NCI-H345 treated with DMSO at 0.1 percent for 48 hours (cell line): ENCODE results near the gene GNAQ.

ENCODE experiments used
- DNase-seq: peaks from one replicate; lab custom pipeline; 2025; ENCODE audit not compliant: unreplicated experiment; lab: John Stamatoyannopoulos, UW

The GNAQ gene

DNA sequence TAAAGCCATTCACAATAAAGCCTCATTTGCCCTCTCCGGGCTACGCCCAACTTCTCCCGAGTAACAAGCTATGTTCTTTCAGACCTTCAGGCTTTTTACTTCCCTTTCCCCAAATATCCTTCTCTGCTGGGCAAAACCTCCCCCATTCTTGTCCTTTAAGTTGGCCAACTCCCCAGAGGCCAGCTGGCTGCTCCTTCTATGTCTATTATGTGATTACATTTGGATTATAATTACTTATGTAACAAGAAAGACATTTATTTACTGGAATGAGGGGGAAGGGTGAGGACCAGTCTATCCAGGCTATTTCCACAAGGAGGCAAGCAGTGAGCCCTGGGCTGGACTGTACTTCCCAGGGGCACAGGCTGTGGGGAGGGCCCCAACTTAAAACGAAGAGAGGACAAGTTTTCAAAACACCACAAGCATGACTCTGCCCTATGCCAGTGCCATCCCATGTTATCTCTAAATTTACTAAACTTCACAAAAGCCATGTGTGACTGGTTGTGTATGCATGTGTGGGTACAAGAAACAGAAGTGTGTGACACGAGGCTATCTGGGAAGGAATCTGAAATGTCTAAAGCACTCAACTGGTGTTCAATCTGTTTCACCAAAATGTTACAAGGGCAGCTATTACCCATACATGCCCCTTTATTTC is 84.5 kb downstream of the GNAQ start:
- DNase-seq, result no peak

DNA sequence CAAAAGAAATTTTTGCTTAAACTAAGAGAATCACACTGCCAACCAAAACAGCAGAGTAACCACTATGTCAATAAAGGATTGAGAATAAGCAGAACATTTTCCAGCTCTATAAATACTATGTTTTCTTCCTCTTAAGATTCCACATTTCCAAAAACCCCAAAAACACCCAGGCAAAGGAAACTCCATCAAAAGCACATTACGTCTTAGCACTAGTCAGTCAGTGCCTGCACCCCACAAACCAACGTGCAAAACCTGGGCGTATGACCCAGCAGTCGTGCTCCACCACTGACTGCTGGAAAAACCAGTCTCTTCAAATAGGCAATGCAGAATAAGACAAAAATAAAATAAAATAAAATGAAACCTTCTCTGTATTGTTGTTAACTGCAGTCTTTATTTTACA is 85.3 kb downstream of the GNAQ start:
- no peak for DNase-seq

DNA sequence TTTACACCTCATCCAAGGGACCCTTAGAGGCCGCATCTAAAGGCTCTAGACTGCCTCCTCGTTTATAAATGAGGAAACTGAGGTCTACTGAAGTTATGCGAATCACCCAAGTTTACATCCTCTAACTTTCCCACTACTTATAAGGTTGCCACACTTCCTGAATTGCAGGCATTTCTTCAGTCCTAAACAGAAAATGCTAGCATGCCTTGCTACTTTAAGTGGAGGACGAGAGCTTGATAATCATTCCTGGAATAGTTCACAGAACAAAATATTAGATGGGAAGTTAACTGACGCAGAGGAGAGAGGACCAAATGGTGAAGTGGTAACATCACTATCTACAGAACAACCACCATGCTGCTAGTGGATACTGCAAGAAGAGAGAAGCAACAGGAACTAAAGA is 85.8 kb downstream of the GNAQ start:
- DNase-seq, result no peak

DNA sequence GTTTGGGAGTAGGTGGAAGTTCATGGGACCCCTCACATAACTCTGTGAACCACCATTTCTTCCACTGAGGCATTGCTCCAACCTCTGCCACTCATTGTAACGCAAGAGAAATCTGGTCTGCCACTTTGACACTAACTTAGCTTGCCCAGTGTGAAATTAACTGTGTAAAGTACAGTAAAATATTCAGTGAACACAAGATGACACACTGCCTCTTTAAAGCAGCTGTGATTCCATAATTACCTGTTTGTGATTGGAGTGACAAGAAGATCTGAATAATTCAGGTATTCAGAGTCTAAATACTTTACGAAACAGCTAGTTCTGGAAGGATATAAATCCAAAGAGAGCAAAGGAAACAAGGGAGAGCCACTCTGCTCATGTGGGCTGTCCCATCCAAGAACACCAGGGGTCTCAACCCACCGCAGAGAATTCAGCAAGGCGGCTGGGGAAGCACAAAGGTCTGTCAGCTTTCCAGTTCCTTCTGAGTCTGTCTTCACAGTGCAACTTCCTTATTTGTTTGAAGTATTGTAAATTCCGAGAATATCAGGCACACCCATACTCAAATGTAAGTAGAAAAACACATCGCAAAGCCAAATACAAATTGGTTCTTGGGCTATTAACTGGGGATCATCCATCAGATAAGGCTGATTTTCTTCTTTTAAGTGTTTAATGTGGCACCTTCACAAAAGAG is 86.9 kb downstream of the GNAQ start:
- no peak for DNase-seq

DNA sequence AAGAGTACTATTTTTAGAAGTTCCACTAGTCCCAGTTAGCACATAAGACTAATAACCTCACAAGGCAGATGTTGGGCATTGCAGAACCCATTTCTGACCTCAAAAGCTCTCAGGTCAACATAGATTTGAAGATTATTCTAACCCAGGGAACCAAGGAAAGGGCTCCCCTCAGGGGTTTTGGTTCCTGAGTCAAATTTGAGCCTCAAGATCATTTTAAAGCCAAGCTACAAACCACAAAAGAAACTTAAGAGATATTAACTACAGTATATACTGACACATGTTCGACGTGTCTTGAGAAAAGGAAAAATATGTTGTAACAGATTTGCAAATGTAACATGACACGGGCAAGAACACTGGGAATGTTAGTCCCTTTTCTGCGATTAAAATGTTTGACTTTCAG is 88.6 kb downstream of the GNAQ start:
- no peak for DNase-seq

DNA sequence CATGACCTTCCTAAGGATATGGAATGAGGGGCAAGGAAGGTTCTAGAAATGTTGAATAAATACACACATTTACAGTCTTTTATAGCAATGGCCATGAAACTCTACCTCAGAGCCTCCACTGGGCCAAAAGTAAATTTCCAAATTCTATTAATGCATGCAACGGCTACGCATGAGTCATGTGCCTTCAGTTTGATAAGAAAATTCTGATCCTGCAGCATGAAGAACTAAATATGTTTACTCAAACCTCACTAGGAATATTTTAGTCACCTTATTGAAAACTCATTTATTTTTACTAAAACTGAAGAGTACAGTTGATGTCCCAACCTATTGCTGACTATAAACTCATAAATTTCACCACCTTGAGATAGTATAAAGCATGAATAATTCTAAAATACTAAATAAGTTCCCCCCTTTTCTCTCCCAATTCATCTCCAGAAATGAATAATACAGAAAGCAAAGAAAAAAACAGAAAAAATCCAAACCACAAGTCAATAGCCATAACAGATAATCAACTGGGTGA is 92.4 kb downstream of the GNAQ start:
- no peak for DNase-seq

DNA sequence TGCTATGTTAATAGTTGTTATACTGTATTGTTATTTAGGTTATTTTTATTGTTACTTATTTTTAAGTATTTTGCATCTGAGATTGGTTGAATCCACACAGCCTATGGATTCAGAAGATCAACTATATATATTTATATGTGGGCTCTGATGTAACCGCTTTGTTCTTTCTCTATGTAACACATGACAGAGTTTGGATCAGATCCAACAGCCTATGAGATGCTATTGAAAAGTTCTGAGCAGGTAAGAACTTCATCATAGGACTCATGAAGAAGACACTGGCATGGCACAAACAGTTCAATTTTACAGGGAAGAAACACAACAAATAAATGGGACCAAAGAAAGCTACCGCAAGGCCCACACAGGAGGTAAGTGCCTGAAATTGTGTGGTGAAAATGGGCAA is 93.4 kb downstream of the GNAQ start:
- no peak for DNase-seq

DNA sequence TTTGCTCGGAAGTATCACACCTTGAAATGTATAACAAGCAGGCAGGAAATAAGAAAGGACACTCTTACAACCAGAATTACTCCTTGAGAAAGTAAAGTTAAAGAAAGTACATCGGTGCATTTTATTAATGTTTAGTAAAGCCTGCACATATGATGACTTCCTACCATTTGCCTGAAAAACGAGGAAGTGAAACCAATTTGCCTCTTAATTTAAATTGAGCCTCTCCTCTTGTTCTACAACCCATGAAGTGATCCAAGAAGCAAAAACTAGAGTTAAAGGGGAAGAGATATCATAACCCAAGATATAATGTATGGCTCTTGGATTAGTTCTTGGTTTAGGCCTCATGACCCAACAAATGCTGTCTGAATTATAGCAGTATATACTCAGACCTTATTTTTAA is 95.6 kb downstream of the GNAQ start:
- DNase-seq, result no peak

DNA sequence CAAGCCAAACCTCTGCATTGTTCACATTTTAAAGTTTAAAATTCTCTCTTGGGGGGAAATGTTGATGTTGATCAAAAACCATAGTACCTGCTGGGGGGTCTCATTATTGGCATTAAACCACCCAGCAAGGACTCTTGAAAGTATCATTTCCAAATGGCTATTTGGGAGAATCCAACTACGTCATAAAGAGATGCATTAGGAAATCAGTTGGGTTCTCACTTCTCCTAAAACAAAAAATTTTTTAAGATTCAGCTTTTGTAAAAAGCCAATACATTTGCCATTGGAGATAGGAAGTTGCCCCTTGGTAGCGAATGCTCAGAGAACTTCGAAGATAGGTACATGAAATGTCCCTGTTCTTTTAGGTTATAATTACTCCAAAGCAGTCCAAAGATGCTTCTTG is 96.4 kb downstream of the GNAQ start:
- DNase-seq, result no peak

DNA sequence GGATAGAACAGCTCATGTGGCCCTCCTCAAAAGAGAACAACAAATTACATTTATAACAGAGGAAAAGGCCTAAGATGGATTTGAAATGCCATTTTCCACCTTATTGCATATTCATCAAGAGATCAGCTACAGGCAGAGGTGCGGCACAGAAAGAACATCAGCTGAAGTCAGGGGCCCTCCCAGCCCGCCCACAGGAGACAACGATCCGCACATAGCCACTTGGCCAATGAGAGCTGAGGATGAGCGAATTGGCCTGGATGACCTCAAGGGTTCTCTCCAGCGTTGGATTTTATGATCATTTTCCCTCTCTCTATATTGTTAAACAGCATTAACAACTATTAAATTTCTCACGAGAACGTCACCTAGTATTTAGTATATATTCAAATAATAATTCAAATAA is 97.6 kb downstream of the GNAQ start:
- no peak for DNase-seq

DNA sequence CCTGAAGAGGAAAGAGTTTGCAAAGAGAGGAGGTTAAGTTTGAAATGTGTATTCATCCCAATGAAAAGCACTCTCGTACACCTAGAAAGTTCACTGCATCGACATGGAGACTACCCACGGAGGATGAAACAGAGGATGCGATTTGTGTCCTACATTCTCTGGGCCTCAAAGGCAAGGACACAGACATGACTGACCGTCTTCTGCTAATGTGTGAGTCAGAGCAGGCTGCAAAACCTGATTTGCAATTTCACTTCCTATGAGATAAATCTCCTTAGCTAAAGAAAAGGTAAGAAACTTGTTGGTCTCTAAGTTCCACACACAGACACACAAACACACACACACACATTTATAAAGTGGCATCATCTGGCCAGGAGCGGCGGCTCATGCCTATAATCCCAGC is 98.6 kb downstream of the GNAQ start:
- DNase-seq, result no peak

DNA sequence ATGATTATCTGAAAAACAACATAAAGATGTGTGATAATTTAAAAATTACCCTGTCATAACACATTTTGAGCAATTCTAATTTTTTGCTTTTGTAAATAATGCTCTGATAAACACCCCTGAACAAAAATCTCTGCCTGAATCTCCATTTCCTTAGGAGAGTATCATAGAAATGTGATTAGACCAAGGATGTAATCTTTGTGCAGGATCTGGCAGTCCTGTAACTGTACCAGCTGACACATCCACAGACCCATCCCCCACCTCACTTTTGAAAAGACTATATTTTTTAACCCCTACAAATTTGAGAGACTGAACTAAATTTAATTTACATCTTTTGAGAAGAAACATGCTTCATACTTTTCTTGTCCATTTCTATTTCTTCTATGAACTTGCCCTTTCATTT is 101.7 kb downstream of the GNAQ start:
- DNase-seq, result no peak

DNA sequence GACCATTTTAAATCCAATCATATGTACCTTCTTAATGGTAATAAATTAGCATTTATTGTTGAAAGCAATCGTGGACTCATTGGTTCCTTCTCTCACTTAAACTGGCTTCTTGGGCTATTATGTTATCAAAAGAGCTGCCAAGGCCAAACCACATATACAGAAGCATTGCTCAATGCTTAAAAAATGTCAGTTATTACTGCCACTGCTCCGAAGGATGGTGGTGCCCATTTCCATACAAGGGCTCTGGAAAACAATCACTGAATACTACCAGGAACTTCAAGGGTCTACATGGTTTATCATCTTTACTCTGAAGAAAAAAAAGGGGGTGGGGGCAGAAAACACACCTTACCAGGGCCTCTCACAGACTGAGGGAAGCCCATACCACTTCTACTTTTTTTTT is 104.3 kb downstream of the GNAQ start:
- DNase-seq, result no peak

DNA sequence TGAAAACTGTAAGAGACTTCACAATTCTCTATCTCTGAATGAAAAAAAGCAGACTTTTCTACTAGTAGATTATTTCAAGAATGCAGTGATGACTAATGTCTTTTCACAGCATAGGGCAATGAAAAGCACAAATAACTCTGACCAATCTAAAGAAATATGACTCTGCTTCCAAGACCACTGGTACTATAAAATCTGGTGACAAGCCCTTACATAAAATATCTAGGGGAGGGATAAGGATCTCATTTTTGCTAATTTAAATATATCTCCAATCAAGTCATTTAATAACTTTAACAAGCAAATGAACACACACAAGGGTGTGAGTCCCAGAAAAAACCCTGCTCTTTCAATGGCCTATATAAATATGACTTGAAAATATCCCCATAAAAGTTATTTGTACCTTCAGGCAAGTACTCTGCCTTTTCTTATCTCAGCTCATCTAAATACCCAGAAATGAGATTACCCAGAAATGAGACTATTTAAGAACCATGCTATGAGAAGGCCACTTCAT is 105.2 kb downstream of the GNAQ start:
- no peak for DNase-seq

DNA sequence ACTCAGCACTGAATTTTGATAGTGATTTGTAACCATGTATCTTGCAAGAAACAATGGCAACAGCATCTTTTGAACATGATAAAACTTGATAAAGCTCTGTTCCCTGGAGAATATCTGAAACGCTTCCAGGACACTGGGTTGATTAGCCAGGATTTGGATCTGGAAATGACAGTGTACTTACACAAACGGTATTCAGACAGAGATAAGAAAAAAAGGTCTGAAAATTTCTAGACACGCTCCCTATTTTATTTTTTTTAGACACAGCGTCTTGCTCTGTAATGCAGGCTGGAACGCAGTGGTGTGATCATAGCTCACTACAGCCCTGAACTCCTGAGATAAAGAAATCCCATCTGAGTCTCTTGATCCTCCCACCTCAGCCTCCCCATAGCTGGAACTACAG is 109.0 kb downstream of the GNAQ start:
- no peak for DNase-seq

DNA sequence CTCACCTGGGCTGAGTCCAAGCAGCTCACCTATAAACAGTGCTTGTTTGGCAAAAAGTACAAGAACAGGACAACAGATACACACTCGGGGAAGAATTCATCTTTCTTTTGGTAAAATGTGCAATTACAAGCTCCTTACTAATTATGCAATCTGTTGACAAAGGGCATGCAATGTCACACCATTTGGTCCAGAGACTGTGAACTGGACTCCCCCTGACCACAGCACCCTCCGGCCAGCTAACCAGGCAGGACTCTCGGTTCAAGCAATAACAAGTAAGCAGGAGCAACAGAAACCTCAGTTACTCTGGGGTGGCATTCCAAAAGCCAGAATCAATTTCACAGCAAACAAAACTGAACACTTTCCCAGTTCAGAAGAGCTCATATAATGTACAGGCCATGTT is 113.8 kb downstream of the GNAQ start:
- DNase-seq, result no peak

DNA sequence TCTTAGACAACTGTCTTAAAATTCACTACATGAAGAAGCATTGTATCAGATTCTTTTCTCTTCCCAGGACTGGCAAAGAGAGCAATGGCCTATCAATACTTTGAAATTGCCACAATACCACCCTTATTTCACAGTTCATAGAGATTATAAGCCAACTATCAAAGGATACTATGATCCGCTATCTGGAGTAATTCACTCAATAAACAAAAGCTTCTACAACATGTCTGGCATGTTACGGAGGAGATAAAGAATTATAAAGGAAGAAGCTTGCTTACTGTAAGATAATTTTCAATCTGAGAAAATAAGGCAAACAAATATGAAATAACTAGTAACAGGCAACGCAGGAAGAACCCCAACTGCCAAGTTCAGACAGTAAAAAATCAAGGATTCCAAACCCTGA is 114.8 kb downstream of the GNAQ start:
- DNase-seq, result no peak

DNA sequence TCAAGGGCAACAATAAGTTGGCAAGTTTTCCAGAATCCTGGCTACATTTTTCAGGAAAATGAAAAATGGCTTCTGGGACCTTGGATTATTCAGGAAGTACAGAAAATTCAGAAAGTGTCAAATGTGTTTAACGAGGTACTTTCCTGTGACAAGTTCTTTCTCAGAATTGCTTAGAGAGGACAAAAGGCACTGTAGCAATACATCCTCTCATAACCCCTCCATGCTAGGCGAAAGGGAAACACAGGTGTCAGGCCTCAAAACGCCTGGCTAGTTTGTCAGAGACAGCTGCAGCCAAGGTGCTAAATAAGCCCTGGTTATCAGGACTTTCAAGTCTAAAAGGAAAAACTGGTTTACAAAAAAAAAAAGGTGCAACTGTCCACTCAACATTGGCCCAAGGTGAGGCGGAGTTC is 115.2 kb downstream of the GNAQ start:
- no peak for DNase-seq

DNA sequence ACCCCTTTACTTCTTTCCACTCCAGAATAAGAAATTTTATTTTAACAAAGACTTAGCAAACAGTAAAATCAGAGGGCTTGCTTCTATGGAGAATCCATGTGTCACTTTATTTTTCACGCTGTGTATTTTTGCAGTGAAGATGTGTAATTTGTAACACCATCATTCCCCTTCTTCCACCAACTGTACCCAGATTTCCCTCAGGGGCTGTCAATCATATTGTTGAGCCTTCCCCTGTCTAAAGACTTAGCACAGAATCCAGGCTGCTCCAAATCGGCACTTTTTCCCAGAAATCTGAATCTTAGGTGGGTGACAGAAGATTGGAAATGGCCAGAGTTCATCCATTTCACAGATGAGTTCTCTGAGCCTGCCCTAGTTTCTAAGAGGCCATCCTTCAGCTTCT is 115.9 kb downstream of the GNAQ start:
- no peak for DNase-seq

DNA sequence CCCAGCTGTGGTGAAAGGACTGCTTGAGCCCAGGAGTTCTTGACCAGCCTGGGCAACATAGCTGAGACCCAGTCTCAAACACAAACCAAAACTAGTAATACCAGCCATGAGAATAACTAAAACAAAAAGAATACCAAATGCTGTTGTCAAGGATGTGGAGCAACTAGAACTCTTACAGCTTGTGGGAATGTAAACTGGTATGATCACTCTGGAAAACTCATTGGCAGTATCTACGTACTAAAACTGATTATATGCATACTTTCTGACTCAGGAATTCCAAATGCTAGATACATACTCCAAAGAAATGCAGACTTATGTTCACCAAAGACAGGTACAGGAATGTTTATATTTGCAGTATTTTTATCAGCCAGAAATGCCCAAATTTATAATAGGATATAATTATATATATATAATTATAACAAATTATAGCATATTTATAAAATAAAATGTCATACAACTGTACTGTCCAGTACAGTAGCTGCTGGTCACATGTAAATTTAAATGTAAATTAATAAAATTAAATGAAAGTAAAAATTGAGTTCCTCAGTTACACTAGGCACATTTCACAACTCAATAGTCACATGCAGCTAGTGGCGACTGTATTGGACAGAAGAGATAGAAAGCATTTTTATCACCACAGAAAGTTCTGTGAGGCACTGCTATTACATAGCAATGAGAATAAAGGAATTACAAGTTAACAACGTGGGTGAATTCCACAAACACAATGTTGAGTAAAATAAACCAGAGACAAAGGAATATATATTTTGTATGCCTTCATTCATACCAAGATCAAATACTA is 118.5 kb downstream of the GNAQ start:
- DNase-seq, result no peak

DNA sequence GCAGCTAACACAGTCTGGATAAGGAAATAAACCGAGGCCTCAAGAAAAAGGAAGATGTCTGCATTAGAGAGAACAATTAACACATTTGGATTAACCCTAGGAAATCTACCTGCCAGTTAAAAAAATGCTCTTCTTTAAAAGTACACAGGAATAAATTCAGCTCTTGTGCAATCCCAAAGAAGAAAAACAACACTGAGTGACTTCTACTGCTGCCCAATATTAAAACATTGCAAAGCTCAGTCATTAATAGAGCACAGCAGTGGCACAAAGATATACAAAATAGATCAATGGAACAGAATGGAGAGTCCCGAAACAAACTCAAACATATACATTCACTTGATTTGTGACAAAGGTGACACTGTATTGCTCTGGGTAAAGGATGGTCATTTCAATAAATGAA is 119.7 kb downstream of the GNAQ start:
- no peak for DNase-seq

DNA sequence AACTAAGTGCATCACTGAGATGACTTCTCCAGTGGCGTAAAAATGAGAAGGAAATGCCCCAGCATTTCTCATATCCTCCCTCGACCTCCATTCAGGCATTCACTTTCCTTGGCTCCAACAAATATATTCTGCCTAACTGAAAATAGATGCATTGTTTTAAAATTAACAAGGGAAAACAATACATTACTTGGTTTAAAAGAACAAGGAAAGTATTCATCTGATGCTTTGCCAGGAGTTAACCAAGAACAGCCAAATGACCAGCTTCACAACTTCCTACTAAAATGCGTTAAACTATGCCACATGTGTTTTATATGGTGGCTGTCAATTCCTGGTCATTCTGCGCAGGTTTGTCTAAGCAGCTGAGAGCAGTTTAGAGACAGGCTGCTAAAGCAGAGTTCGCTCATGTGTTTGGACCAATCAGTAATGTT is 121.4 kb downstream of the GNAQ start:
- DNase-seq, result no peak
